HepG2 (cell line): Measurements from ENCODE around the gene LGALS1. TPM values are rescaled to one million over a fixed set of nuclear protein-coding genes. Genes with fewer than 3 reads are reported as not detected.

Experiments used
- ATAC-seq: fragments of 200-7000 bp; cut with Tn5 transposase; 3 replicates; pipeline ENCODE4 v1.9.1; 2020; ENCODE audit warnings: mild to moderate bottlenecking, moderate library complexity
- BruUV-seq: library from RNA; stranded (reverse); fragments of 400-500 nt; replicated peaks from 2 replicates; lab custom pipeline; 2021; lab: Mats Ljungman, UMichigan
- CTCF ChIA-PET: fragments of 300-600 bp; formaldehyde crosslinking; extraction: SDS; loops from one replicate; lab custom pipeline; 2021; ENCODE audit warnings: low total read pairs, inconsistent platforms, low intra/inter-chr PET ratio; lab: Yijun Ruan, JAX
- POLR2A ChIA-PET: fragments of 350-600 bp; sonication (Branson Sonifier 250); formaldehyde crosslinking; loops from one replicate; lab custom pipeline; 2020; ENCODE audit warnings: antibody characterized with exemption, inconsistent platforms; lab: Yijun Ruan, JAX
- DNase-seq: peaks from one replicate; pipeline ENCODE4 v3.0.0-alpha.2; 2015; ENCODE audit warnings: low spot score
- FAIRE-seq: peaks from 3 replicates; lab custom pipeline; 2011; peaks lifted over from hg19 to GRCh38; lab: Jason Lieb, UNC
- H2AFZ ChIP-seq: one replicate; pipeline ENCODE4 v1.6.1; 2011; ENCODE audit warnings: low read length, inconsistent platforms
- H3K27ac ChIP-seq: fragments of 300-600 bp; 3 replicates; pipeline ENCODE4 v1.8.0; 2011; ENCODE audit warnings: mixed run types, mild to moderate bottlenecking, mixed read lengths, low read length, inconsistent platforms; ENCODE audit not compliant: insufficient read depth; ENCODE audit errors: extremely low read length
- H3K27me3 ChIP-seq, 2 experiments: fragments of 200-600 bp in 1 of 2; 2 replicates in 1 of 2; 3 replicates in 1 of 2; pipeline versions ENCODE4 v1.6.0 to v1.8.0; 2011; ENCODE audit warnings: low read length in 2 of 2, mild to moderate bottlenecking in 2 of 2, moderate library complexity in 2 of 2, inconsistent platforms in 1 of 2; ENCODE audit not compliant: insufficient read depth in 2 of 2, control insufficient read depth in 1 of 2
- H3K36me3 ChIP-seq, 2 experiments: fragments of 200-600 bp in 1 of 2; replicated peaks in 1 of 2; 2 replicates in 1 of 2; 3 replicates in 1 of 2; pipeline versions ENCODE4 v1.5.1 to v1.8.0; 2011; ENCODE audit warnings: low read length in 2 of 2, inconsistent platforms in 1 of 2; ENCODE audit not compliant: insufficient read depth in 2 of 2, control insufficient read depth in 1 of 2
- H3K4me1 ChIP-seq: 2 replicates; pipeline ENCODE4 v1.5.1; 2012; ENCODE audit warnings: low read length, inconsistent platforms; ENCODE audit not compliant: insufficient read depth
- H3K4me2 ChIP-seq: 2 replicates; pipeline ENCODE4 v1.6.0; 2011; ENCODE audit warnings: low read depth, low read length, inconsistent platforms
- H3K4me3 ChIP-seq, 3 experiments: fragments of 200-600 bp in 1 of 3; sonication (generic), shearing (Covaris generic) in 1 of 3; replicated peaks in 1 of 3; 2 replicates each; pipeline ENCODE4 v1.5.1; 2011 to 2016; ENCODE audit warnings: low read length in 3 of 3, inconsistent platforms in 2 of 3, low read depth in 2 of 3, mild to moderate bottlenecking in 2 of 3, control low read depth in 1 of 3, mixed read lengths in 1 of 3; ENCODE audit not compliant: insufficient read depth in 1 of 3
- H3K79me2 ChIP-seq: one replicate; pipeline ENCODE4 v1.6.1; 2011; ENCODE audit warnings: low read length, inconsistent platforms; ENCODE audit not compliant: insufficient read depth
- H3K9ac ChIP-seq: 2 replicates; pipeline ENCODE4 v1.6.0; 2011; ENCODE audit warnings: mild to moderate bottlenecking, low read depth, low read length, inconsistent platforms; ENCODE audit not compliant: insufficient read depth
- H3K9me3 ChIP-seq: 2 replicates; pipeline ENCODE4 v1.5.1; 2012; ENCODE audit warnings: mild to moderate bottlenecking, low read length
- H4K20me1 ChIP-seq: 2 replicates; pipeline ENCODE4 v1.6.0; 2011; ENCODE audit warnings: inconsistent platforms, mild to moderate bottlenecking, low read length, moderate library complexity; ENCODE audit not compliant: insufficient read depth
- AGO2 ChIP-seq: fragments of 200-400 bp; formaldehyde crosslinking; optimal IDR thresholded peaks from 2 replicates; pipeline ENCODE3; 2017; ENCODE audit warnings: mild to moderate bottlenecking, low read depth, low read length, moderate library complexity
- BRF2 ChIP-seq: sonication (generic); formaldehyde crosslinking; IDR thresholded peaks from 2 replicates; pipeline ENCODE4 v1.8.1; 2022; ENCODE audit warnings: mild to moderate bottlenecking, missing genetic modification reagents
- HOXA9 ChIP-seq: sonication (generic); formaldehyde crosslinking; IDR thresholded peaks from 2 replicates; pipeline ENCODE4 v1.8.1; 2022; ENCODE audit warnings: missing genetic modification reagents, mild to moderate bottlenecking, moderate library complexity, borderline replicate concordance
- TFDP2 ChIP-seq: sonication (generic); formaldehyde crosslinking; IDR thresholded peaks from 2 replicates; pipeline ENCODE4 v1.4.0; 2020; ENCODE audit warnings: missing genetic modification reagents
- ZMYM3 ChIP-seq: sonication (generic); formaldehyde crosslinking; IDR thresholded peaks from 2 replicates; pipeline ENCODE4 v1.5.1; 2020; ENCODE audit warnings: mild to moderate bottlenecking, missing genetic modification reagents
- WGBS: methylation state at CpG from one replicate; pipeline ENCODE4 v1.1.6; 2017; ENCODE audit warnings: low lambda C conversion rate; 5-methylcytosine and 5-hydroxymethylcytosine counted together
- in situ Hi-C: cut with HindIII; loops from 2 replicates; pipeline ENCODE4 v1.10.0; 2017; ENCODE audit warnings: low pct_unique_long_range_greater_than_20kb; ENCODE audit not compliant: extremely low pct_ligation_motif_present
- intact Hi-C: fragments of 100-400 bp; cut with micrococcal nuclease; formaldehyde crosslinking; loops from one replicate; pipeline ENCODE4 v1.10.0; 2022; ENCODE audit not compliant: unreplicated experiment
- polyA plus RNA-seq, 8 experiments: library from polyadenylated mRNA; depleted of rRNA in 3 of 8; stranded (reverse) in 7 of 8; unstranded in 1 of 8; fragments of >200 nt; fragmentation: Illumina TruSeq in 4 of 8; extraction: Trizol in 4 of 8; gene quantifications; 2 replicates each; pipeline versions ENCODE4 v1.2.1 to v1.2.3, GENCODE V29; 2011 to 2016; ENCODE audit warnings: low read depth in 4 of 8, missing spikeins in 1 of 8, mixed read lengths in 1 of 8; ENCODE audit not compliant: insufficient read depth in 1 of 8
- total RNA-seq, 5 experiments: library from RNA; depleted of rRNA; stranded (reverse); fragments of >200 nt; fragmentation: Illumina TruSeq; extraction: Trizol; gene quantifications; 2 replicates each; pipeline ENCODE4 v1.2.3, GENCODE V29; 2016; ENCODE audit warnings: low read depth in 1 of 5

Gene LGALS1
- total and polyA plus RNA-seq, 2 of the 13 experiments (the other 11 are each of a cell fraction or from before 2014, with no cell fraction given) = 103 to 858 TPM

GRCh38 chr22:37626556-37627075 is 48.8 kb upstream of the LGALS1 start (continued):
- TF ChIP-seq BRF2 (CRISPR knock-in tag) = no peak

- no peak overlapping the region for H3K4me3 ChIP-seq
- no peak overlapping the region for H2AFZ ChIP-seq
- no peaks in the 10 kb centered on the region for H3K27me3 ChIP-seq
- peaks cover 2 to 9% of the 10 kb centered on the region in 2 experiments; a peak in 3 of 5 replicates for H3K36me3 ChIP-seq
- no peak for TF ChIP-seq HOXA9 (CRISPR knock-in tag)
- no peak for TF ChIP-seq TFDP2 (CRISPR knock-in tag)
- no peak for TF ChIP-seq ZMYM3 (CRISPR knock-in tag)
- TF ChIP-seq AGO2 = peak; percentile 16
- no peak overlapping the region for H3K27ac ChIP-seq
- H3K4me2 ChIP-seq = no peak overlapping the region
- WGBS = 92% methylated on average over 7 of the region's 7 CpGs
- H3K9me3 ChIP-seq = no peaks in the 10 kb centered on the region
- intact Hi-C loops (no loop called here), in situ Hi-C loops (no loop called here)
- no TSS peak for BruUV-seq
- CTCF ChIA-PET = no interaction called here
- DNase-seq (no peak), ATAC-seq (no peak), FAIRE-seq (no peak)
- H4K20me1 ChIP-seq = no peaks in the 10 kb centered on the region
- no peaks in the 10 kb centered on the region for H3K79me2 ChIP-seq
- POLR2A ChIA-PET = interaction anchor here (1.0 to 2.8 kb wide), 2 partner anchors 19 to 31 kb away, joined by 3 to 7 read pairs; partner anchors contain the start of gene GGA1
- no peak overlapping the region for H3K9ac ChIP-seq
- H3K4me1 ChIP-seq = peaks cover 28% of the 10 kb centered on the region
Measured at GRCh38 chr22:37627121-37627520, 48.3 kb upstream of the LGALS1 start.
